ENCODE measurements around the gene LSM6. TPM values are rescaled to one million over a fixed set of nuclear protein-coding genes. Genes with fewer than 3 reads are reported as not detected.

Gene LSM6
- total RNA-seq, 2 experiments from 2014 or later = 62.3 to 123 TPM

GRCh38 chr4:146235654-146236177, 60.2 kb downstream of the LSM6 start:
- Histone ChIP-seq H4K20me1 (ENCODE audit: insufficient read depth, low read length) (no peaks in the 10 kb centered on the region), H3K4me3 (ENCODE audit: low read depth, low read length, poor library complexity, severe bottlenecking) (no peak overlapping the region), H3K36me3 (ENCODE audit: insufficient read depth, low read length) (no peaks in the 10 kb centered on the region), H3K9me2 (ENCODE audit: insufficient read depth, low read length) (no peaks in the 10 kb centered on the region), H3K9me3 (ENCODE audit: low read length) (no peaks in the 10 kb centered on the region), H3K79me2 (ENCODE audit: insufficient read depth, low read depth, low read length) (no peaks in the 10 kb centered on the region), H3K4me2 (ENCODE audit: low read length) (no peak overlapping the region), H3K27ac (ENCODE audit: low read depth, low read length, poor library complexity, severe bottlenecking) (no peak overlapping the region), H3K4me1 (ENCODE audit: insufficient read depth, low read length, poor library complexity, severe bottlenecking) (no peaks in the 10 kb centered on the region), H2AFZ (ENCODE audit: low read length) (no peak overlapping the region)
- BruUV-seq (replicated peaks) = no TSS peak
- intact Hi-C loops (cut with micrococcal nuclease; ENCODE audit: unreplicated experiment) = no loop called here
- no peak for TF ChIP-seq EZH2phosphoT487 (IDR thresholded peaks at IDR 0.05; ENCODE audit: borderline replicate concordance, low read depth, low read length)
- TF ChIP-seq, protein P1, sequence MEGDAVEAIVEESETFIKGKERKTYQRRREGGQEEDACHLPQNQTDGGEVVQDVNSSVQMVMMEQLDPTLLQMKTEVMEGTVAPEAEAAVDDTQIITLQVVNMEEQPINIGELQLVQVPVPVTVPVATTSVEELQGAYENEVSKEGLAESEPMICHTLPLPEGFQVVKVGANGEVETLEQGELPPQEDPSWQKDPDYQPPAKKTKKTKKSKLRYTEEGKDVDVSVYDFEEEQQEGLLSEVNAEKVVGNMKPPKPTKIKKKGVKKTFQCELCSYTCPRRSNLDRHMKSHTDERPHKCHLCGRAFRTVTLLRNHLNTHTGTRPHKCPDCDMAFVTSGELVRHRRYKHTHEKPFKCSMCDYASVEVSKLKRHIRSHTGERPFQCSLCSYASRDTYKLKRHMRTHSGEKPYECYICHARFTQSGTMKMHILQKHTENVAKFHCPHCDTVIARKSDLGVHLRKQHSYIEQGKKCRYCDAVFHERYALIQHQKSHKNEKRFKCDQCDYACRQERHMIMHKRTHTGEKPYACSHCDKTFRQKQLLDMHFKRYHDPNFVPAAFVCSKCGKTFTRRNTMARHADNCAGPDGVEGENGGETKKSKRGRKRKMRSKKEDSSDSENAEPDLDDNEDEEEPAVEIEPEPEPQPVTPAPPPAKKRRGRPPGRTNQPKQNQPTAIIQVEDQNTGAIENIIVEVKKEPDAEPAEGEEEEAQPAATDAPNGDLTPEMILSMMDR (conservative IDR thresholded peaks at IDR 0.05; ENCODE audit: low read length) = no peak
- POLR2A ChIA-PET = interaction anchor here (0.5 kb wide), 1 partner anchor 44 kb away, joined by 3 read pairs; no protein-coding TSS in a partner anchor
- CTCF ChIA-PET (ENCODE audit: unreplicated experiment) = no interaction called here
- no peak for DNase-seq (ENCODE audit: low spot score)

GRCh38 chr4:146236216-146236615, 60.7 kb downstream of the LSM6 start:
- intact Hi-C loops (cut with micrococcal nuclease; ENCODE audit: unreplicated experiment) = no loop called here
- Histone ChIP-seq H3K9me3 (ENCODE audit: low read length) (no peaks in the 10 kb centered on the region), H3K36me3 (ENCODE audit: insufficient read depth, low read length) (no peaks in the 10 kb centered on the region), H3K4me1 (ENCODE audit: insufficient read depth, low read length, poor library complexity, severe bottlenecking) (no peaks in the 10 kb centered on the region), H3K9me2 (ENCODE audit: insufficient read depth, low read length) (no peaks in the 10 kb centered on the region), H2AFZ (ENCODE audit: low read length) (no peak overlapping the region), H3K4me2 (ENCODE audit: low read length) (no peak overlapping the region), H4K20me1 (ENCODE audit: insufficient read depth, low read length) (no peaks in the 10 kb centered on the region), H3K79me2 (ENCODE audit: insufficient read depth, low read depth, low read length) (no peaks in the 10 kb centered on the region), H3K4me3 (ENCODE audit: low read depth, low read length, poor library complexity, severe bottlenecking) (no peak overlapping the region), H3K27ac (ENCODE audit: low read depth, low read length, poor library complexity, severe bottlenecking) (no peak overlapping the region)
- TF ChIP-seq, protein P1 (conservative IDR thresholded peaks at IDR 0.05; ENCODE audit: low read length) = no peak
- no peak for TF ChIP-seq EZH2phosphoT487 (IDR thresholded peaks at IDR 0.05; ENCODE audit: borderline replicate concordance, low read depth, low read length)
- POLR2A ChIA-PET = no interaction called here
- CTCF ChIA-PET (ENCODE audit: unreplicated experiment) = no interaction called here
- DNase-seq (ENCODE audit: low spot score) = no peak
- BruUV-seq (replicated peaks) = no TSS peak

DNA sequence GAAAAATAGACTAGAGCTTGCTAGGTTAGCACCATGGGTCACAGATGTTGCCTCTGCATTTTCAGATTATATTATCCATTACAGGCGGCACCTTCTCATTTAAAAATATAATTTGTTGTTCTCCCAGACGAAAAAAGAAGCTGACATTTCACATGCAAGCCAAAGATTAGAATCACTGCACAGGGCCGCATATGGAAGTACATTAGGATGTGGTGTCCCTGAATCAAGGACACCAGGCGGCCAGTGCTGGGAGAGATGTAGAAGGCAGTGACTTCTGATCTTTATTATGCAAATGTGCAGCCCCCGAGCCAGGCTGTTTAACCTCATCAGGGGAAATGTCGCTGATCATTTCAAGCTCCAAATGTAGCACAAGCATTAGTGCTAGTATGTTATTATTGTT, 61.6 kb downstream of the LSM6 start:
- no peak for TF ChIP-seq EZH2phosphoT487 (IDR thresholded peaks at IDR 0.05; ENCODE audit: borderline replicate concordance, low read depth, low read length)
- TF ChIP-seq, protein P1 (conservative IDR thresholded peaks at IDR 0.05; ENCODE audit: low read length) = no peak
- no TSS peak for BruUV-seq (replicated peaks)

More for the DNA sequence above, 61.6 kb downstream of the LSM6 start:
- no peaks in the 10 kb centered on the region for H3K79me2 ChIP-seq (ENCODE audit: insufficient read depth, low read depth, low read length)
- H3K4me3 ChIP-seq (ENCODE audit: low read depth, low read length, poor library complexity, severe bottlenecking) = no peak overlapping the region
- intact Hi-C loops (cut with micrococcal nuclease; ENCODE audit: unreplicated experiment) = no loop called here
- DNase-seq (ENCODE audit: low spot score) = no peak
- no peaks in the 10 kb centered on the region for H3K9me3 ChIP-seq (ENCODE audit: low read length)
- ChIA-PET POLR2A (interaction anchor here (1.2 kb wide), 1 partner anchor 23 kb away, joined by 3 read pairs; no protein-coding TSS in a partner anchor), CTCF (ENCODE audit: unreplicated experiment) (no interaction called here)
- no peak overlapping the region for H3K4me2 ChIP-seq (ENCODE audit: low read length)
- no peaks in the 10 kb centered on the region for H3K36me3 ChIP-seq (ENCODE audit: insufficient read depth, low read length)
- H4K20me1 ChIP-seq (ENCODE audit: insufficient read depth, low read length) = no peaks in the 10 kb centered on the region
- peaks cover 6% of the 10 kb centered on the region for H3K4me1 ChIP-seq (ENCODE audit: insufficient read depth, low read length, poor library complexity, severe bottlenecking)
- no peaks in the 10 kb centered on the region for H3K9me2 ChIP-seq (ENCODE audit: insufficient read depth, low read length)
- no peak overlapping the region for H2AFZ ChIP-seq (ENCODE audit: low read length)
- no peak overlapping the region for H3K27ac ChIP-seq (ENCODE audit: low read depth, low read length, poor library complexity, severe bottlenecking)
